22Rv1 (cell line): ENCODE results near the gene NOX5.

Experiments used
- CTCF ChIP-seq: fragments of 450-650 bp; IDR thresholded peaks from 2 replicates; pipeline ENCODE4 v1.5.1; 2017; ENCODE audit warnings: mild to moderate bottlenecking
- ZFX ChIP-seq: fragments of 450-650 bp; IDR thresholded peaks from 2 replicates; pipeline ENCODE4 v1.6.1; 2017; ENCODE audit warnings: antibody characterized with exemption, borderline replicate concordance

DNA sequence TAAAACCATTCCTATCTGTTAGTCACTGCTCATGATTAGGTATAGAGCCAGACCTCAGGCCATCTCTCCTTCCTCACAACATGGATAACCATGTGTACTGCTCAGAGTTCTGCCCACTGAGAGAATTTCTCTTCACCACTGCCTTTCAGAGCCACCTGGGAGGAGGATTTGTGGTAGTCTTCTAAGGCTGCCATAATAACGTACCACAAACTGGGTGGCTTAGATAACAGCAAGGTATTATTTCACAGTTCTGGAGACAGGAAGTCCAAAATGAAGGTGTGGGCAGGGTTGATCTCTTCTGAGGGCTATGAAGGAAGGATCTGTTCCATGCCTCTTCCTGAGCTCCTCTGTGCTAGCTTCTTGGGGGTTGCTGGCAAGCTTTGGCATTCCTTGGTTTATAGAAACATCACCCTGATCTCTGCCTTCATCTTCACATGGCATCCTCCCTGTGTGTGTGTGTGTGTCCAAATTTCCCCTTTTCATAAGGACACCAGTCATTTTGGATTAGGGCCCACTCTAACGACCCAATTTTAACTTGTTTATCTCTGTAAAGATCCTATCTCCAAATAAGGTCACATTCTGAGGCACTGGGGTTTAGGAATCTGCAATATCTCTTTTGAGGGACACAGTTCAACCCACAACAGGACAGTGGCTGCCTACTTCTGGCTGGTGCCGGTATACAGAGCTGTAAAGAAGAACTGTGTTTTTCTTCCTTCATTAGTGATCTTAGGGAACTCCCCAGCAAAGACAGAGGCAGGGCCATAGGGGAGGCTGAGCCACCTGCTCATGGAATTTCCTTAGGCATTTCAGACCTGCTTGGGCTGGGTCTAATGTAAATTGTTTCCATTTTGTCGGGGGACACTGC, 42.1 kb upstream of the NOX5 start:
- no peak for TF ChIP-seq CTCF
- no peak for TF ChIP-seq ZFX
